WTC11 (cell line): ENCODE results near the gene ALG8. TPM values are rescaled to one million over a fixed set of nuclear protein-coding genes. Genes with fewer than 3 reads are reported as not detected.

Source experiments
- ATAC-seq: fragments of 200-7000 bp; cut with Tn5 transposase; 2 replicates; pipeline ENCODE4 v1.10.0; 2021; ENCODE audit warnings: mild to moderate bottlenecking, moderate library complexity
- CTCF ChIA-PET: fragments of 300-600 bp; sonication (Branson Sonifier 250); formaldehyde crosslinking; loops from one replicate; lab custom pipeline; 2021; ENCODE audit warnings: antibody characterized with exemption; lab: Charles Lee
- POLR2A ChIA-PET: fragments of 350-600 bp; sonication (Branson Sonifier 250); formaldehyde crosslinking; loops from one replicate; lab custom pipeline; 2021; ENCODE audit warnings: antibody characterized with exemption; lab: Charles Lee
- DNase-seq: peaks from one replicate; pipeline ENCODE4 v3.0.0; 2021; ENCODE audit warnings: low spot score
- H3K27ac Mint-ChIP-seq: 2 replicates; pipeline ENCODE4 v1.8.0; 2021; ENCODE audit warnings: mixed read lengths
- H3K27me3 Mint-ChIP-seq: 2 replicates; pipeline ENCODE4 v1.8.0; 2021; ENCODE audit warnings: low read depth, mild to moderate bottlenecking, moderate library complexity, mixed read lengths
- H3K36me3 Mint-ChIP-seq: 2 replicates; pipeline ENCODE4 v1.8.0; 2021; ENCODE audit warnings: mixed read lengths
- H3K4me1 Mint-ChIP-seq: 2 replicates; pipeline ENCODE4 v1.8.0; 2022; ENCODE audit warnings: mixed read lengths
- H3K4me3 Mint-ChIP-seq: 2 replicates; pipeline ENCODE4 v1.8.0; 2021; ENCODE audit warnings: mild to moderate bottlenecking, moderate library complexity, mixed read lengths
- H3K9me3 Mint-ChIP-seq: 2 replicates; pipeline ENCODE4 v1.8.0; 2021; ENCODE audit warnings: mixed read lengths
- ATF1 ChIP-seq: sonication (generic); formaldehyde crosslinking; IDR thresholded peaks from 2 replicates; pipeline ENCODE4 v1.8.1; 2023; ENCODE audit warnings: mild to moderate bottlenecking, moderate library complexity, missing genetic modification reagents
- CREM ChIP-seq: sonication (generic); formaldehyde crosslinking; IDR thresholded peaks from 2 replicates; pipeline ENCODE4 v1.8.1; 2022; ENCODE audit warnings: mild to moderate bottlenecking, missing genetic modification reagents, moderate library complexity
- FOXK1 ChIP-seq: sonication (generic); formaldehyde crosslinking; IDR thresholded peaks from 2 replicates; pipeline ENCODE4 v1.8.0; 2022; ENCODE audit warnings: mild to moderate bottlenecking, moderate library complexity, missing genetic modification reagents
- FOXP1 ChIP-seq: sonication (generic); formaldehyde crosslinking; IDR thresholded peaks from 2 replicates; pipeline ENCODE4 v1.8.0; 2022; ENCODE audit warnings: missing genetic modification reagents, mild to moderate bottlenecking, moderate library complexity, borderline replicate concordance
- GRHL2 ChIP-seq: fragments of 250-450 bp; sonication (Bioruptor Pico); IDR thresholded peaks from 2 replicates; pipeline ENCODE4 v1.8.0; 2022; ENCODE audit warnings: mild to moderate bottlenecking, moderate library complexity; ENCODE audit not compliant: insufficient replicate concordance, severe bottlenecking
- JUN ChIP-seq: sonication (generic); formaldehyde crosslinking; IDR thresholded peaks from 2 replicates; pipeline ENCODE4 v1.8.0; 2023; ENCODE audit warnings: mild to moderate bottlenecking, missing genetic modification reagents
- KAT7 ChIP-seq: sonication (generic); formaldehyde crosslinking; IDR thresholded peaks from 2 replicates; pipeline ENCODE4 v1.8.1; 2023; ENCODE audit warnings: missing genetic modification reagents, mild to moderate bottlenecking, borderline replicate concordance
- MXD4 ChIP-seq: fragments of 250-450 bp; sonication (Bioruptor Pico); IDR thresholded peaks from 2 replicates; pipeline ENCODE4 v1.8.0; 2021; ENCODE audit warnings: mild to moderate bottlenecking, moderate library complexity, borderline replicate concordance
- SP1 ChIP-seq: sonication (generic); formaldehyde crosslinking; conservative IDR thresholded peaks from 2 replicates; pipeline ENCODE4 v1.8.1; 2022; ENCODE audit warnings: missing genetic modification reagents
- TEAD4 ChIP-seq: sonication (generic); formaldehyde crosslinking; IDR thresholded peaks from 2 replicates; pipeline ENCODE4 v1.8.0; 2022; ENCODE audit warnings: mild to moderate bottlenecking, missing genetic modification reagents
- ZNF138 ChIP-seq: sonication (generic); formaldehyde crosslinking; conservative IDR thresholded peaks from 2 replicates; pipeline ENCODE4 v1.8.1; 2022; ENCODE audit warnings: mild to moderate bottlenecking, moderate library complexity, missing genetic modification reagents
- ZNF317 ChIP-seq: sonication (generic); formaldehyde crosslinking; IDR thresholded peaks from 2 replicates; pipeline ENCODE4 v1.8.1; 2023; ENCODE audit warnings: low read depth, mild to moderate bottlenecking, moderate library complexity, missing genetic modification reagents, borderline replicate concordance
- ZNF396 ChIP-seq: fragments of 250-450 bp; sonication (Bioruptor Pico); IDR thresholded peaks from 2 replicates; pipeline ENCODE4 v1.8.0; 2021; ENCODE audit warnings: mild to moderate bottlenecking, moderate library complexity, borderline replicate concordance
- total RNA-seq: library from RNA; stranded (reverse); gene quantifications from 3 replicates; pipeline ENCODE4 v1.2.3, GENCODE V29; 2021
- TF ChIP-seq, protein P1 (sequence below): sonication (generic); formaldehyde crosslinking; IDR thresholded peaks from 2 replicates; pipeline ENCODE4 v1.8.1; 2023; ENCODE audit warnings: mild to moderate bottlenecking, moderate library complexity, missing genetic modification reagents
- TF ChIP-seq, protein P2 (sequence below): sonication (generic); formaldehyde crosslinking; IDR thresholded peaks from 2 replicates; pipeline ENCODE4 v1.8.1; 2023; ENCODE audit warnings: mild to moderate bottlenecking, missing genetic modification reagents, borderline replicate concordance
- TF ChIP-seq, protein P3 (sequence below): sonication (generic); formaldehyde crosslinking; IDR thresholded peaks from 2 replicates; pipeline ENCODE4 v1.8.0; 2022; ENCODE audit warnings: mild to moderate bottlenecking, missing genetic modification reagents
- TF ChIP-seq, protein P4 (sequence below): sonication (generic); formaldehyde crosslinking; IDR thresholded peaks from 2 replicates; pipeline ENCODE4 v1.8.1; 2022; ENCODE audit warnings: missing genetic modification reagents, borderline replicate concordance
- TF ChIP-seq, protein P5 (sequence below): fragments of 250-450 bp; sonication (Bioruptor Pico); IDR thresholded peaks from 2 replicates; pipeline ENCODE4 v1.9.0; 2021; ENCODE audit warnings: mild to moderate bottlenecking, borderline replicate concordance
- TF ChIP-seq, protein P6 (sequence below): sonication (generic); formaldehyde crosslinking; IDR thresholded peaks from 2 replicates; pipeline ENCODE4 v1.8.0; 2023; ENCODE audit warnings: missing genetic modification reagents

ALG8 gene
- total RNA-seq, 1 experiment from 2014 or later, result 63.8 TPM

DNA sequence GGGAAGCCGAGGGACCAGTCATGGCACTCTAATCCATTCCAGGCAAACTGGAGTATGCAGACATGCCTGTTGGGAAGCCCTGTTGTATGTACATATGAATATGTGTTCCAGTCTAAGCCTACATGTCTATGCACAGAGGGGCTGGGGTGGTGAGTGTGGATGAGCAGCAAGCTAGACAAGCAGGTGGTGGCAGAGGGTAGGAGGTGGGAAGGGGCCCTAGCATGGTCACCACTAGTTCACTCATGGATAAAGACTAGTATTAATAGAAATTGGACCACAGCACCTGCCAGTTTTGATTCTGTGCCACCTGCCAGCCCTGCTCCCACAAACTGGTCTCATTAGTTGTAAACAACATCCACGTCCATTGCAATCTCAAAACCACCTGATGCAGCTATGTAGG lies 74.2 kb downstream of the ALG8 start:
- Mint-ChIP-seq H3K27ac (no peak overlapping the region), H3K27me3 (no peaks in the 10 kb centered on the region)
- TF ChIP-seq, protein P1, sequence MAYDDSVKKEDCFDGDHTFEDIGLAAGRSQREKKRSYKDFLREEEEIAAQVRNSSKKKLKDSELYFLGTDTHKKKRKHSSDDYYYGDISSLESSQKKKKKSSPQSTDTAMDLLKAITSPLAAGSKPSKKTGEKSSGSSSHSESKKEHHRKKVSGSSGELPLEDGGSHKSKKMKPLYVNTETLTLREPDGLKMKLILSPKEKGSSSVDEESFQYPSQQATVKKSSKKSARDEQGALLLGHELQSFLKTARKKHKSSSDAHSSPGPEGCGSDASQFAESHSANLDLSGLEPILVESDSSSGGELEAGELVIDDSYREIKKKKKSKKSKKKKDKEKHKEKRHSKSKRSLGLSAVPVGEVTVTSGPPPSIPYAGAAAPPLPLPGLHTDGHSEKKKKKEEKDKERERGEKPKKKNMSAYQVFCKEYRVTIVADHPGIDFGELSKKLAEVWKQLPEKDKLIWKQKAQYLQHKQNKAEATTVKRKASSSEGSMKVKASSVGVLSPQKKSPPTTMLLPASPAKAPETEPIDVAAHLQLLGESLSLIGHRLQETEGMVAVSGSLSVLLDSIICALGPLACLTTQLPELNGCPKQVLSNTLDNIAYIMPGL (CRISPR knock-in tag), result no peak
- TF ChIP-seq JUN (CRISPR knock-in tag), result no peak
- TF ChIP-seq ATF1 (CRISPR knock-in tag), result no peak
- no peak for TF ChIP-seq ZNF396
- TF ChIP-seq, protein P2, sequence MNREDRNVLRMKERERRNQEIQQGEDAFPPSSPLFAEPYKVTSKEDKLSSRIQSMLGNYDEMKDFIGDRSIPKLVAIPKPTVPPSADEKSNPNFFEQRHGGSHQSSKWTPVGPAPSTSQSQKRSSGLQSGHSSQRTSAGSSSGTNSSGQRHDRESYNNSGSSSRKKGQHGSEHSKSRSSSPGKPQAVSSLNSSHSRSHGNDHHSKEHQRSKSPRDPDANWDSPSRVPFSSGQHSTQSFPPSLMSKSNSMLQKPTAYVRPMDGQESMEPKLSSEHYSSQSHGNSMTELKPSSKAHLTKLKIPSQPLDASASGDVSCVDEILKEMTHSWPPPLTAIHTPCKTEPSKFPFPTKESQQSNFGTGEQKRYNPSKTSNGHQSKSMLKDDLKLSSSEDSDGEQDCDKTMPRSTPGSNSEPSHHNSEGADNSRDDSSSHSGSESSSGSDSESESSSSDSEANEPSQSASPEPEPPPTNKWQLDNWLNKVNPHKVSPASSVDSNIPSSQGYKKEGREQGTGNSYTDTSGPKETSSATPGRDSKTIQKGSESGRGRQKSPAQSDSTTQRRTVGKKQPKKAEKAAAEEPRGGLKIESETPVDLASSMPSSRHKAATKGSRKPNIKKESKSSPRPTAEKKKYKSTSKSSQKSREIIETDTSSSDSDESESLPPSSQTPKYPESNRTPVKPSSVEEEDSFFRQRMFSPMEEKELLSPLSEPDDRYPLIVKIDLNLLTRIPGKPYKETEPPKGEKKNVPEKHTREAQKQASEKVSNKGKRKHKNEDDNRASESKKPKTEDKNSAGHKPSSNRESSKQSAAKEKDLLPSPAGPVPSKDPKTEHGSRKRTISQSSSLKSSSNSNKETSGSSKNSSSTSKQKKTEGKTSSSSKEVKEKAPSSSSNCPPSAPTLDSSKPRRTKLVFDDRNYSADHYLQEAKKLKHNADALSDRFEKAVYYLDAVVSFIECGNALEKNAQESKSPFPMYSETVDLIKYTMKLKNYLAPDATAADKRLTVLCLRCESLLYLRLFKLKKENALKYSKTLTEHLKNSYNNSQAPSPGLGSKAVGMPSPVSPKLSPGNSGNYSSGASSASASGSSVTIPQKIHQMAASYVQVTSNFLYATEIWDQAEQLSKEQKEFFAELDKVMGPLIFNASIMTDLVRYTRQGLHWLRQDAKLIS (CRISPR knock-in tag), result no peak
- no peak for TF ChIP-seq ZNF317
- no peak for TF ChIP-seq SP1 (CRISPR knock-in tag)
- no peak for TF ChIP-seq MXD4 (CRISPR knock-in tag)
- TF ChIP-seq, protein P3, sequence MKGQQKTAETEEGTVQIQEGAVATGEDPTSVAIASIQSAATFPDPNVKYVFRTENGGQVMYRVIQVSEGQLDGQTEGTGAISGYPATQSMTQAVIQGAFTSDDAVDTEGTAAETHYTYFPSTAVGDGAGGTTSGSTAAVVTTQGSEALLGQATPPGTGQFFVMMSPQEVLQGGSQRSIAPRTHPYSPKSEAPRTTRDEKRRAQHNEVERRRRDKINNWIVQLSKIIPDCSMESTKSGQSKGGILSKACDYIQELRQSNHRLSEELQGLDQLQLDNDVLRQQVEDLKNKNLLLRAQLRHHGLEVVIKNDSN, result no peak
- no peak for TF ChIP-seq ZNF138 (CRISPR knock-in tag)
- TF ChIP-seq TEAD4 (CRISPR knock-in tag), result no peak
- TF ChIP-seq, protein P4, sequence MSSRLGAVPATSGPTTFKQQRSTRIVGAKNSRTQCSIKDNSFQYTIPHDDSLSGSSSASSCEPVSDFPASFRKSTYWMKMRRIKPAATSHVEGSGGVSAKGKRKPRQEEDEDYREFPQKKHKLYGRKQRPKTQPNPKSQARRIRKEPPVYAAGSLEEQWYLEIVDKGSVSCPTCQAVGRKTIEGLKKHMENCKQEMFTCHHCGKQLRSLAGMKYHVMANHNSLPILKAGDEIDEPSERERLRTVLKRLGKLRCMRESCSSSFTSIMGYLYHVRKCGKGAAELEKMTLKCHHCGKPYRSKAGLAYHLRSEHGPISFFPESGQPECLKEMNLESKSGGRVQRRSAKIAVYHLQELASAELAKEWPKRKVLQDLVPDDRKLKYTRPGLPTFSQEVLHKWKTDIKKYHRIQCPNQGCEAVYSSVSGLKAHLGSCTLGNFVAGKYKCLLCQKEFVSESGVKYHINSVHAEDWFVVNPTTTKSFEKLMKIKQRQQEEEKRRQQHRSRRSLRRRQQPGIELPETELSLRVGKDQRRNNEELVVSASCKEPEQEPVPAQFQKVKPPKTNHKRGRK (CRISPR knock-in tag), result no peak
- TF ChIP-seq FOXP1 (CRISPR knock-in tag), result no peak
- no peak for TF ChIP-seq KAT7 (CRISPR knock-in tag)
- TF ChIP-seq, protein P5, sequence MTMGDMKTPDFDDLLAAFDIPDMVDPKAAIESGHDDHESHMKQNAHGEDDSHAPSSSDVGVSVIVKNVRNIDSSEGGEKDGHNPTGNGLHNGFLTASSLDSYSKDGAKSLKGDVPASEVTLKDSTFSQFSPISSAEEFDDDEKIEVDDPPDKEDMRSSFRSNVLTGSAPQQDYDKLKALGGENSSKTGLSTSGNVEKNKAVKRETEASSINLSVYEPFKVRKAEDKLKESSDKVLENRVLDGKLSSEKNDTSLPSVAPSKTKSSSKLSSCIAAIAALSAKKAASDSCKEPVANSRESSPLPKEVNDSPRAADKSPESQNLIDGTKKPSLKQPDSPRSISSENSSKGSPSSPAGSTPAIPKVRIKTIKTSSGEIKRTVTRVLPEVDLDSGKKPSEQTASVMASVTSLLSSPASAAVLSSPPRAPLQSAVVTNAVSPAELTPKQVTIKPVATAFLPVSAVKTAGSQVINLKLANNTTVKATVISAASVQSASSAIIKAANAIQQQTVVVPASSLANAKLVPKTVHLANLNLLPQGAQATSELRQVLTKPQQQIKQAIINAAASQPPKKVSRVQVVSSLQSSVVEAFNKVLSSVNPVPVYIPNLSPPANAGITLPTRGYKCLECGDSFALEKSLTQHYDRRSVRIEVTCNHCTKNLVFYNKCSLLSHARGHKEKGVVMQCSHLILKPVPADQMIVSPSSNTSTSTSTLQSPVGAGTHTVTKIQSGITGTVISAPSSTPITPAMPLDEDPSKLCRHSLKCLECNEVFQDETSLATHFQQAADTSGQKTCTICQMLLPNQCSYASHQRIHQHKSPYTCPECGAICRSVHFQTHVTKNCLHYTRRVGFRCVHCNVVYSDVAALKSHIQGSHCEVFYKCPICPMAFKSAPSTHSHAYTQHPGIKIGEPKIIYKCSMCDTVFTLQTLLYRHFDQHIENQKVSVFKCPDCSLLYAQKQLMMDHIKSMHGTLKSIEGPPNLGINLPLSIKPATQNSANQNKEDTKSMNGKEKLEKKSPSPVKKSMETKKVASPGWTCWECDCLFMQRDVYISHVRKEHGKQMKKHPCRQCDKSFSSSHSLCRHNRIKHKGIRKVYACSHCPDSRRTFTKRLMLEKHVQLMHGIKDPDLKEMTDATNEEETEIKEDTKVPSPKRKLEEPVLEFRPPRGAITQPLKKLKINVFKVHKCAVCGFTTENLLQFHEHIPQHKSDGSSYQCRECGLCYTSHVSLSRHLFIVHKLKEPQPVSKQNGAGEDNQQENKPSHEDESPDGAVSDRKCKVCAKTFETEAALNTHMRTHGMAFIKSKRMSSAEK, result no peak
- TF ChIP-seq CREM (CRISPR knock-in tag), result no peak
- TF ChIP-seq GRHL2 (CRISPR knock-in tag), result no peak
- TF ChIP-seq, protein P6, sequence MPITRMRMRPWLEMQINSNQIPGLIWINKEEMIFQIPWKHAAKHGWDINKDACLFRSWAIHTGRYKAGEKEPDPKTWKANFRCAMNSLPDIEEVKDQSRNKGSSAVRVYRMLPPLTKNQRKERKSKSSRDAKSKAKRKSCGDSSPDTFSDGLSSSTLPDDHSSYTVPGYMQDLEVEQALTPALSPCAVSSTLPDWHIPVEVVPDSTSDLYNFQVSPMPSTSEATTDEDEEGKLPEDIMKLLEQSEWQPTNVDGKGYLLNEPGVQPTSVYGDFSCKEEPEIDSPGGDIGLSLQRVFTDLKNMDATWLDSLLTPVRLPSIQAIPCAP (CRISPR knock-in tag), result no peak
- no peak for TF ChIP-seq FOXK1 (CRISPR knock-in tag)
- TF ChIP-seq, all 79 proteins: peak for 0
- Mint-ChIP-seq H3K9me3 (peaks cover 6% of the 10 kb centered on the region; the same call in 1 of the 2 replicates), H3K4me1 (no peaks in the 10 kb centered on the region), H3K4me3 (no peak overlapping the region), H3K36me3 (peaks cover 20% of the 10 kb centered on the region)
- CTCF ChIA-PET, result interaction anchor here (1.2 kb wide), 1 partner anchor 19 kb away, joined by 7 read pairs; no protein-coding TSS in a partner anchor
- POLR2A ChIA-PET, result no interaction called here
- no peak for DNase-seq
- ATAC-seq, result no peak
